Uterus (tissue), 4 donors: ENCODE measurements around the gene WBP1L. TPM values are rescaled to one million over a fixed set of nuclear protein-coding genes. Genes with fewer than 3 reads are reported as not detected.

Experiments used
- DNase-seq, 2 donors: peaks; one replicate each; pipeline ENCODE4 v3.0.0-alpha.2; 2019 to 2020
- H3K27ac ChIP-seq, 2 donors: fragments of 200-600 bp; sonication (generic); 1 replicate in 1 of 2; 2 replicates in 1 of 2; pipeline ENCODE4 v1.5.1; 2016 to 2018
- H3K27me3 ChIP-seq, 2 donors: fragments of 200-600 bp; sonication (generic); one replicate each; pipeline ENCODE4 v1.5.1; 2018 to 2019; ENCODE audit warnings: control low read depth in 1 of 2
- H3K36me3 ChIP-seq, 2 donors: fragments of 200-600 bp; sonication (generic); one replicate each; pipeline ENCODE4 v1.5.1; 2019; ENCODE audit warnings: control low read depth in 1 of 2
- H3K4me1 ChIP-seq, 2 donors: fragments of 200-600 bp; sonication (generic); one replicate each; pipeline ENCODE4 v1.5.1; 2018 to 2019; ENCODE audit warnings: control low read depth in 1 of 2
- H3K4me3 ChIP-seq, 2 donors: fragments of 200-600 bp; sonication (generic); 1 replicate in 1 of 2; 2 replicates in 1 of 2; pipeline ENCODE4 v1.5.1; 2018 to 2019; ENCODE audit warnings: mild to moderate bottlenecking in 1 of 2
- H3K9me3 ChIP-seq, 2 donors: fragments of 200-600 bp; sonication (generic); one replicate each; pipeline ENCODE4 v1.5.1; 2019; ENCODE audit warnings: control low read depth in 1 of 2
- POLR2A ChIP-seq, 2 donors: fragments of 450-650 bp; IDR thresholded peaks; one replicate each; pipeline ENCODE4 v1.6.1; 2016; ENCODE audit warnings: antibody characterized with exemption in 2 of 2, mild to moderate bottlenecking in 1 of 2, moderate library complexity in 1 of 2
- intact Hi-C: fragments of 100-400 bp; cut with DNase I; formaldehyde crosslinking; loops from one replicate; pipeline ENCODE4 v1.15.1; 2023; ENCODE audit warnings: low total_unique reads
- total RNA-seq, 4 donors: library from RNA; depleted of rRNA in 3 of 4; stranded (reverse); fragments of >200 nt in 3 of 4; gene quantifications; one replicate each; pipeline versions ENCODE4 v1.1.0 to v1.2.4, GENCODE V29; 2014 to 2023
- TF ChIP-seq, protein P1 (sequence below), 4 experiments: fragments of 200-600 bp in 2 of 4; fragments of 450-650 bp in 2 of 4; sonication (generic) in 2 of 4; IDR thresholded peaks; one replicate each; pipeline ENCODE4 v1.5.1; 2016 to 2019; ENCODE audit warnings: antibody characterized with exemption in 4 of 4, mild to moderate bottlenecking in 2 of 4, moderate library complexity in 1 of 4
- donor health status: DM: yes; HTN: yes; CAD: no.

WBP1L gene
- total RNA-seq, 4 donors from 2014 or later: 27.4 to 79.2 (median 55.3) TPM

DNA sequence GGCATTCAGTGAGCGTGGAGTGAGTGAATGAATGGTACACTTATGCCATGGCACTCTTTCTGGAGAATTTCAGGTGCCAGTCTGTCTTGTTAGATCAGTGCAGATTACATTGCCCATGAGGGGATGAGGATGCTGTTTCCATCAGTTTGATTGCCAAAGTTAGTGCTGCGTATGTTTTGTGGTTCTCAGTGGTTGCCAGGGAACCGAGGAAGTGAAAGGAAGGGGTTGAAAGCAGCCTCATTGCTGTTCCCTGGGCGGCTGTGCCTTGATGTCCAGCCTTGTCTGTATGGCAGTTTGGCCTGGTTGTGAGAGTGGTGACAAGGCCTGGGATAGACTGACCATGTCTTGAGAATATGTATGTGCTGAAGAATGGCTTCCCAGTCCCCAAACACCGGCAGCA, 30.2 kb downstream of the WBP1L start:
- intact Hi-C loops: no loop called here
- peak overlapping the region; percentile 89 to 96 for H3K27ac ChIP-seq
- TF ChIP-seq POLR2A (IDR thresholded peaks at IDR 0.05): no peak
- TF ChIP-seq, protein P1, sequence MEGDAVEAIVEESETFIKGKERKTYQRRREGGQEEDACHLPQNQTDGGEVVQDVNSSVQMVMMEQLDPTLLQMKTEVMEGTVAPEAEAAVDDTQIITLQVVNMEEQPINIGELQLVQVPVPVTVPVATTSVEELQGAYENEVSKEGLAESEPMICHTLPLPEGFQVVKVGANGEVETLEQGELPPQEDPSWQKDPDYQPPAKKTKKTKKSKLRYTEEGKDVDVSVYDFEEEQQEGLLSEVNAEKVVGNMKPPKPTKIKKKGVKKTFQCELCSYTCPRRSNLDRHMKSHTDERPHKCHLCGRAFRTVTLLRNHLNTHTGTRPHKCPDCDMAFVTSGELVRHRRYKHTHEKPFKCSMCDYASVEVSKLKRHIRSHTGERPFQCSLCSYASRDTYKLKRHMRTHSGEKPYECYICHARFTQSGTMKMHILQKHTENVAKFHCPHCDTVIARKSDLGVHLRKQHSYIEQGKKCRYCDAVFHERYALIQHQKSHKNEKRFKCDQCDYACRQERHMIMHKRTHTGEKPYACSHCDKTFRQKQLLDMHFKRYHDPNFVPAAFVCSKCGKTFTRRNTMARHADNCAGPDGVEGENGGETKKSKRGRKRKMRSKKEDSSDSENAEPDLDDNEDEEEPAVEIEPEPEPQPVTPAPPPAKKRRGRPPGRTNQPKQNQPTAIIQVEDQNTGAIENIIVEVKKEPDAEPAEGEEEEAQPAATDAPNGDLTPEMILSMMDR (IDR thresholded peaks at IDR 0.05): no peak
- H3K4me3 ChIP-seq: no peak overlapping the region
- no peaks in the 10 kb centered on the region for H3K36me3 ChIP-seq
- H3K4me1 ChIP-seq: peaks cover 21 to 24% of the 10 kb centered on the region in 2 donors
- no peaks in the 10 kb centered on the region for H3K27me3 ChIP-seq
- no peaks in the 10 kb centered on the region for H3K9me3 ChIP-seq
- DNase-seq: no peak

DNA sequence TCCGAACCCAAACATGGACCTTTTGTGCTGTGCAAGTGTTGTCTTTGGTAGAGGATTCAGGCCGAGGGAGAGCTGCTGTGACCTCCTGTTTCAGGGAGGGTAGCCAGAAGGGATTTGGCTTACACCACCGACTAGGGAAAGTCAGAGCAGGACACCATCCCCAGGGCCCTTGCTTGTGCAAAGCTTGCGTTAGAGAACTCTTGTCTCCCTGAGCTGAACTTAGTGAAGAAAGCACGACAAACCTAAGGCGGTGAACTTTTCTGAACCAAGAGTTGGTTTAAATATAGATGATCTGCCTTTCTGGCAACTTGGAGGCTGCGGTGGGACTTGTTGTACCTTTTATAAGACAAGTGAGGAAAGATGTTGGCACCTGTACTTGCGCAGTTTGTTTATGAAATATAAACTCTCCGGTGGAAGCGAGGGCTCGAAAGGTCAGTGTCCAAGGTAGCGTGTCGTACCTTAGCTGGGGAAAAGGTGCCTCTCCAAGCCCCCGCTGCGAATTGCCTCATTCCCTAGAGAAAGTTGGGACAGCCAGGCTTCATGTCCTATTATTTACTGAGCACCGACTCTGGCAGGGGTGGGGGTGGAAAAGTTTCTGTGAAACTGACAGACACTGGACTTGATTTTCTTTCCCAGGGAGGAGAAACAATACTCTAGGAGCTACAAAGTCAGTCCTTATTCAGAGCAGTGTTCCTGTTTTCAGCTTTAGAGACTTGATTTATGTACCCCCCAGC, 31.6 kb downstream of the WBP1L start:
- TF ChIP-seq, protein P1 (IDR thresholded peaks at IDR 0.05): no peak
- no peaks in the 10 kb centered on the region for H3K9me3 ChIP-seq
- DNase-seq: peak; percentile 75
- H3K27ac ChIP-seq: peak overlapping the region; percentile 89 to 96
- intact Hi-C loops: no loop called here
- H3K27me3 ChIP-seq: no peaks in the 10 kb centered on the region
- peak overlapping the region; percentile 23 to 39 for H3K4me3 ChIP-seq
- H3K4me1 ChIP-seq: peaks cover 29 to 30% of the 10 kb centered on the region in 2 donors
- no peaks in the 10 kb centered on the region for H3K36me3 ChIP-seq

DNA sequence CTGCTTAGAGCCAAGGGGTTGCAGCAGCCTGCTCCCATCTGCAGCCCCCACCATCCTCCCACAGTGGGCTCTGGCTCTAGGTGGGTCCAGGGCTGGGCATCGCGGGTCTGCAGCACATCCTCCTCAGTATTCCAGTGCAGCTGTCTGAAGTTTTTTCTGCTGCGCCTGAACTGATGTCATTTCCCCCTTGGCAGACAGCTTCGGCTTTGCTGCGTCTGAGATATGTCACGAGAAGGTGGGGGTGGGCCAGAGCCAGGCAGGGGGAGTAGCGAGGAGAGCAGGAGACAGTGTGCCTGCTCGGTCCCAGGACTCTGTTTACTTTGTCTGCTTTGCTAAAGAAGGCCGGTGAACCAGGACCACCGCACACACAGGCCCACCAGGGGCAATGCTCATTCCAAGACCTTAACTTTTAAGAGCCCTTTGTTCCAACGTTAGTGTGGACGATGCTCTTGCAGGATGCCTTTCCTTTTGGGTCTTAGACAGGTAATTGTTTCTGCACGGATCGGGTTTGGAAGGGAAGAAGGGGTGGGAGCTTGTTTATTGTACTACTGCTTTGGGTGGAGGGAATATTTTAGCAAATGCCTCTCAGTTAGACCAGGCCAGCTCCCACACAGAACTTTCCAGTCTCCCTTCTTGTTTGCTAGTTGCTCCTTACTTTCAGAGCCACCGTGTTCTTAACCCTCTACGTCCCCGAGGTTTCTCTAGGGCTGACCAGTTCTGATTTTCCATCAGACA, 32.4 kb downstream of the WBP1L start:
- intact Hi-C loops: no loop called here
- Histone ChIP-seq H3K4me3 (peak overlapping the region; percentile 23 to 39), H3K9me3 (no peaks in the 10 kb centered on the region), H3K27ac (peak overlapping the region; percentile 89 to 96), H3K36me3 (no peaks in the 10 kb centered on the region), H3K27me3 (no peaks in the 10 kb centered on the region), H3K4me1 (peaks cover 25 to 37% of the 10 kb centered on the region in 2 donors)
- TF ChIP-seq POLR2A (IDR thresholded peaks at IDR 0.05): peak; percentile 62 to 72
- TF ChIP-seq, protein P1 (IDR thresholded peaks at IDR 0.05): no peak
- DNase-seq: peak; percentile 85 to 93

DNA sequence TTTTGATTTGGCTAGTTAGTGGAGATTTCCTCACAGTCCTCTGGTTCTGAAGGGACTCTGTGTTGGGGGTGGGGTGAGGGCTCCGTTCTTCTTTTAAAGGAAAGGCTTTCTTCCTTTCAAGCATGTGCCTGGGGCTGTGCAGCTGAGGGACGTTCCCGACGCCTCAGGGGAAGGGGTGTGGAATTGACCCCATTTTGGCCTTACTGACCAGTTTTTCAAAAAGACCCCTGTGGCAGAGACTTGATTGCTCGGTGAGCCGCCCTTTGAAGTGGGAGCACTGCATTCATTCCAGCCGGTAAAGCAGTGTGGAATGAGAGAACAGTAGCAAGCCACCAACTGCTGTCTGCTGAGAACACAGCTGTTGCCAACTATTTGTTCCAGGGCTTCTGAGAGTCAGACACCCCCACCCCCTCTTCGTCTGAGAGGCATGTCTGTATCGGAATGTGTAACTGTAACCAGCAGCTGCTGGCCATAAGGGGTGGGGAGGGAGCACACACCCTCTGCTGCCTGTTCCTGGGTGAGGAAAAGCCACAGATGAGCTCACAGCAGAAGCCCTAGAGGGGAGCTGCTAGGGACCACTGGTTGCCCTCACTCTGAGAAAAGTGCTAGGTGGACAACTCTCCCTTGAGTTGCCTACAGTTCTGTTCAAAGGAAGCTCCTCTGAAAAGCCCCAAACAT, 33.2 kb downstream of the WBP1L start:
- peaks cover 33 to 38% of the 10 kb centered on the region in 2 donors for H3K4me1 ChIP-seq
- peak overlapping the region; percentile 23 to 39 for H3K4me3 ChIP-seq
- intact Hi-C loops: no loop called here

More for the DNA sequence above, 33.2 kb downstream of the WBP1L start:
- Histone ChIP-seq H3K9me3 (no peaks in the 10 kb centered on the region), H3K27ac (peak overlapping the region; percentile 89 to 96), H3K36me3 (no peaks in the 10 kb centered on the region), H3K27me3 (no peaks in the 10 kb centered on the region)
- peak; percentile 80 to 88 for DNase-seq
- TF ChIP-seq, protein P1 (IDR thresholded peaks at IDR 0.05): no peak
- peak in 1 of 2 donors; percentile 31 for TF ChIP-seq POLR2A (IDR thresholded peaks at IDR 0.05)
